ENCODE data around the gene SNED1. TPM values are rescaled to one million over a fixed set of nuclear protein-coding genes. Genes with fewer than 3 reads are reported as not detected.

Gene SNED1
- total RNA-seq, 4 donors from 2014 or later = 16.4 to 56.2 (median 43.5) TPM

- Histone ChIP-seq H3K27me3 (no peaks in the 10 kb centered on the region), H3K9me3 (no peaks in the 10 kb centered on the region), H3K27ac (no peak overlapping the region), H3K4me1 (peaks cover 17 to 19% of the 10 kb centered on the region in 2 donors), H3K4me3 (no peak overlapping the region), H3K36me3 (no peaks in the 10 kb centered on the region)
- TF ChIP-seq POLR2A (IDR thresholded peaks at IDR 0.05) (no peak), CTCF (IDR thresholded peaks at IDR 0.05 in 4 of 5, conservative IDR thresholded peaks at IDR 0.05 in 1 of 5) (no peak)
- DNase-seq = no peak
- no peak for ATAC-seq
- intact Hi-C loops (cut with DNase I; ENCODE audit: low total_unique reads) (loop anchor here (10.0 kb wide), 2 partner anchors 109 to 191 kb away; no protein-coding TSS in a partner anchor), in situ Hi-C loops (cut with MboI; ENCODE audit: low sequenced_read_pairs in 4 of 4) (no loop called here)
These were observed 107.2 kb downstream of the SNED1 start for GRCh38 chr2:241105641-241106040.

DNA sequence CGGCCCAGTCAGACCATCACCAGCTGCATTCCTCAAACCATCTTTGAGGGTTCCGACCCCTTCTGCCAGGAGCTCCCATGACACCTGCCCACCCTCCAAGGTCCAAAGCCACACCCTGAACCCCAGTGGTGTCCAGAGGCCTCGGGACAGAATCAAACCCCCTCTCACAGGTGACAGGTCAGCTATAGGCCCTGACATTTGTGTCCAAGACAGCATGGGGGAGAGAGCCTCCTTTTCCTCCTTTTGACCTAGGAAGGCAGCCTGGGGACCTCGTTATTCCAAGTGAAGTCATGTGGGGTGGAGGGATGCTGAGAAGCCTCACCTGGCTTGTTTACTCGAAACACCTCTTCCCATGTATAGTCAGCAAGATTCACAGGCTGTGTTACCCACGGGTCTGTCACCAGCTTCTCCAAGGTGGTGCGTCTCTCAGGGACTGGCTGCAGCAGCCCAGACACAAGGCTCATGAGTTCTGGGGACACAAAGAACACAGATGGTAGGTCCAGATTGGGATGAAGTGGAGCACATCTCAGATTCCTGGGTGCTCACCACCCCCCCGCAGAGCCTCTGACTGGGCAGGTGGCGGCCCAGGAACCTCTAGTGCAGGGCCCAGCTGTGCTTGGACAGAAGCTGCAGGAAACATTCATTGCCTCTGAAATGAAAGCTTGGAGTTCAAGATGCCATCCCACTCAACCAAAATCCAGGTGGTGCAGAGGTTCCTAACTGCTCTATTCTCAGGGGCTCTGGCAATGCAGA, 108.8 kb downstream of the SNED1 start:
- TF ChIP-seq CTCF (IDR thresholded peaks at IDR 0.05 in 4 of 5, conservative IDR thresholded peaks at IDR 0.05 in 1 of 5) = no peak
- TF ChIP-seq POLR2A (IDR thresholded peaks at IDR 0.05) = no peak
- no peaks in the 10 kb centered on the region for H3K36me3 ChIP-seq
- H3K9me3 ChIP-seq = no peaks in the 10 kb centered on the region
- no peak for DNase-seq
- H3K27ac ChIP-seq = no peak overlapping the region
- intact Hi-C loops (cut with DNase I; ENCODE audit: low total_unique reads) = loop anchor here (10.0 kb wide), 2 partner anchors 108 to 192 kb away; no protein-coding TSS in a partner anchor
- ATAC-seq = no peak
- in situ Hi-C loops (cut with MboI; ENCODE audit: low sequenced_read_pairs in 4 of 4) = no loop called here
- no peaks in the 10 kb centered on the region for H3K27me3 ChIP-seq
- peaks cover 8 to 11% of the 10 kb centered on the region in 2 donors for H3K4me1 ChIP-seq
- no peak overlapping the region for H3K4me3 ChIP-seq

DNA sequence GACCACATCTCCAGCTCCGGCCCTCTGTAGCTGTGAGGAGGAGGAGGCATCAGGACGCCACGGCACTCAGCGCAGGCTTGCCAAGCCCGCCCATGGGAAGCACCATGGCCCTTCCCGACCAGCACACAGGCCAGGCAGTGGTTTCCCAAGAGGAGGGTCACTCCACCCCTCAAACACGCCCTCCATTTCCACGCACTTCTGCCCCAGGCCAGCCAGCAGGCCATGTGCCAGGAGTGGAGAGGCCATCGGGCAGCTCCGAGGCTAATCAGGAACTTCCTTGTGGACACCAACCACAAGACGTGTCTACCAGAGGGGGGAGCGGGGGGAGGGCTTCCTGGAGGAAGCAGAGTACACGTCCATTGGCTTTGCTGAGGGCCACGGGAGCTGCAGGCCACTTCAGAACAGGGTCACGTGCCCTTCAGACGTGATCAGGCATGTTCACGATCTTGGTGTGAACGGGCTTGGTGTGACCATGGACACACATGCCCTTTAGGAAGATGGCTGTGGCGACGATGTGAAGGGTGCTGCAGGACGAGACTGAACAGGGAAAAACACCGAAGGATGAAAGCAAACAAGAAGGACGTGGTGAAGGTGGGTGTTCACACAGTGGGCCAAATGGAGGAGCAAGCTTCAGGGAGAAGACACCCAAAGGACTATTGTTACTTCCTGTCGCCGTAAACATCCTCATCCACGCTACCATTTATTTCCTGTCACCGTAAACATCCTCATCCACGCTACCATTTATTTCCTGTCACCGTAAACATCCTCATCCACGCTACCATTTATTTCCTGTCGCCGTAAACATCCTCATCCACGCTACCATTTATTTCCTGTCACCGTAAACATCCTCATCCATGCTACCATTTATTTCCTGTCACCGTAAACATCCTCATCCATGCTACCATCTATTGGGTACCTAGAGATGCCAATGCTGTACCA, 110.1 kb downstream of the SNED1 start:
- Histone ChIP-seq H3K27me3 (no peaks in the 10 kb centered on the region), H3K9me3 (no peaks in the 10 kb centered on the region), H3K4me1 (peaks cover 0 to under 1% of the 10 kb centered on the region in 2 donors), H3K4me3 (no peak overlapping the region), H3K36me3 (no peaks in the 10 kb centered on the region), H3K27ac (no peak overlapping the region)
- ATAC-seq (no peak), DNase-seq (no peak)
- TF ChIP-seq CTCF (IDR thresholded peaks at IDR 0.05 in 4 of 5, conservative IDR thresholded peaks at IDR 0.05 in 1 of 5) = no peak
- TF ChIP-seq POLR2A (IDR thresholded peaks at IDR 0.05) = no peak
- intact Hi-C loops (cut with DNase I; ENCODE audit: low total_unique reads) = loop anchor here (10.0 kb wide), 2 partner anchors 106 to 194 kb away; no protein-coding TSS in a partner anchor
- in situ Hi-C loops (cut with MboI; ENCODE audit: low sequenced_read_pairs in 4 of 4) = no loop called here

DNA sequence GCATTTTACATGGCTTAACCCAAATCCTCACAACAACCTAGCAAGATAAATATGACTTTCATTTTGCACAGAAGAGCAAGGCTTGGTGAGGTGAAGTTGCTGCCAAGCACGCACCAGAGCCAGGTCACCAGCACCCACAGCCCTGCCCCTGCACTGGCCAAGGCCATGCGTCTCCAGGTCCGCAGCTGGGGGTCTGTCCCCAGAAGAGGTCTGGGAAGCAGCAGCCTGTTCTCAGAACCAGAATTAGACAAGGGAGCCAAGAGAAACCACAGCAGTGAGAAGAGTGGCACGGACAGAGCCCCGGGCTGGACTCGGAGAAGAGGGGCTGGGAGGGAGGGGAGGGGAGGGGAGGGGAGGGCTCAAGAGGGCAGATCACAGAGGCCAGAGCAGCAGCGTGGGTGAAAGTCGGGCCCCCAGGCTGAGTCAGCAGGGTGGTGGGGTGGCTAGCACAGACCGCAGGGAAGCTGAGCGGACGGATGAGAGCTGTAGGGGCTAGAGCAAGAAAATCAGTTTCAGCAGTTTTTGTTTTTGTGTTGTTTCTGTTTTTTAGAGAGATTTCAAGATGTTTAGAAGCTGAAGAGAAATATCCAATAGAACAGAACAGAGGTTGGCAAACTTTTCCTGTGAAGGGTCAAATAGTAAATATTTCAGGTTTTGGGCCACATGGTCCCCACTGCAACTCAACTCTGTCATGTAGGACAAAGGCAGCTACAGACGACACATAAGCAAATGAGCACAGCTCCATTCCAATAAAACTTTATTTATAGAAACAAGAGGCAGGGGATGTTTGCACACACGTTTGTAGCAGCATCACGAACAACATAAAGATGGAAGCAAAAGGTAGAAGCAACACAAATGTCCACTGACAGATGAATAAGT, 111.0 kb downstream of the SNED1 start:
- DNase-seq = no peak
- in situ Hi-C loops (cut with MboI; ENCODE audit: low sequenced_read_pairs in 4 of 4) = no loop called here
- H3K36me3 ChIP-seq = no peaks in the 10 kb centered on the region
- intact Hi-C loops (cut with DNase I; ENCODE audit: low total_unique reads) = loop anchor here (10.0 kb wide), 2 partner anchors 105 to 195 kb away; no protein-coding TSS in a partner anchor
- TF ChIP-seq CTCF (IDR thresholded peaks at IDR 0.05 in 4 of 5, conservative IDR thresholded peaks at IDR 0.05 in 1 of 5) (no peak), POLR2A (IDR thresholded peaks at IDR 0.05) (no peak)
- H3K27me3 ChIP-seq = no peaks in the 10 kb centered on the region
- H3K9me3 ChIP-seq = no peaks in the 10 kb centered on the region
- H3K27ac ChIP-seq = no peak overlapping the region
- H3K4me3 ChIP-seq = no peak overlapping the region
- no peaks in the 10 kb centered on the region for H3K4me1 ChIP-seq
- ATAC-seq = no peak

Measured in gastrocnemius medialis (tissue), 4 donors.